HTR-8/SVneo (cell line): Measurements from ENCODE around the gene ADAT3.

Experiments used
- DNase-seq: peaks from one replicate; pipeline ENCODE4 v3.0.0; 2011; ENCODE audit warnings: low spot score, mixed read lengths; ENCODE audit not compliant: insufficient read length
- FAIRE-seq: peaks from 2 replicates; lab custom pipeline; 2011; peaks lifted over from hg19 to GRCh38; lab: Jason Lieb, UNC

Gene ADAT3

GRCh38 chr19:1952635-1953034, 47.4 kb downstream of the ADAT3 start:
- no peak for DNase-seq
- FAIRE-seq, result no peak

DNA sequence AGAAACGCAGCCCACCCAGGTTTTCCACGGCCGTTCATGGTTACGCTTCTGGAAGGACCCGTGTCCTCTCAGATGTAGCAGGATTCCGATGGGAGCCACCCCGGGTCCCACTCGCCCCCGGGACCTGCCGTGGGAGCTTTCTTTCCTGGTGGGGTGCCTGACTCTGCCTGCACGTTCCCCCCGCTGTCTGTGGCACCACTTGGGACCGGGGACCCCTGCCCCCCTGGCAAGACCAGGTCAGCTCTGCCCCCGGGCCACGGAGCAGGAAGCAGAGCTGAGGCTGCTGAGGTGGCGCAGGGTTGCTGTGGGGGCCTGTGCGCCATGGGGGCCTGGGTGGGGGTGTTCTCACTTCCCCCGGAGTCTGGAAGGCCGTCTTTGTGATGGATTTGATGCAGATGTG, 47.8 kb downstream of the ADAT3 start:
- DNase-seq (no peak), FAIRE-seq (no peak)

- FAIRE-seq, result no peak
- no peak for DNase-seq
Observed at GRCh38 chr19:1953441-1954094, 48.4 kb downstream of the ADAT3 start.

GRCh38 chr19:1954532-1954933, 49.3 kb downstream of the ADAT3 start:
- FAIRE-seq, result no peak
- no peak for DNase-seq

GRCh38 chr19:1955171-1956121, 50.2 kb downstream of the ADAT3 start:
- FAIRE-seq (no peak), DNase-seq (no peak)

GRCh38 chr19:1956122-1956494, 50.9 kb downstream of the ADAT3 start:
- FAIRE-seq, result no peak

DNA sequence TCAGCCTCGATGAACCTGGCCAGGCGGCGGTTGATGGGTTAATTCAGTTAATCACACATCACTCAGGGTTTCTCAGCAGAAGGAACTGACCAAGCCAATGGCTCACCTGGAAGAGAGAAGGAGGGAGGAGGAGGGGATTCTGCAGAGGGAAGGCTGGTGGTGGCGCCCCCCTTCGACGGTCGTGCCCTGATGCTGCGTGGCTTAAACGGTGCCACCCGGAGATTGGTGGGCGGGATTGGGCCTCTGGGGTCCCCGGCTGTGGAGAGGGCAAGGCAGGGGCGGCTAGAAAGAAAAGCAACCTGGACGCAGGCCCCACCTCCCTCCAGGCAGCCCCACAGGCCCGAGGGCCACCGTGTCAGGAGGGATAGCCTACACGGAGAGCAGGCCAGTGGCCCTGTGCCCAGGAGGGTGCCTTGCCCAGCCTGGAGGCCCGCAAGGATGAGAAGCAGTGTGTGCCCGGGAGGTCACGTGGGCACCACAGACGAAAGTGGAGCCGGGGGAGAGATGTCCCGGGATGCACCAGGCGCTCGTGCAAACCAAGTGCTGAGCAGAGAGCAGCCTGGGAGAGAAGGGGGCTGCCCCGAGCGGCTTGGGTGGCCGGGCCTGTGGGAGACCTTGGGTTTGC, 51.8 kb downstream of the ADAT3 start:
- FAIRE-seq, result no peak
- no peak for DNase-seq

More at GRCh38 chr19:1956122-1956494, 50.9 kb downstream of the ADAT3 start:
- no peak for DNase-seq

DNA sequence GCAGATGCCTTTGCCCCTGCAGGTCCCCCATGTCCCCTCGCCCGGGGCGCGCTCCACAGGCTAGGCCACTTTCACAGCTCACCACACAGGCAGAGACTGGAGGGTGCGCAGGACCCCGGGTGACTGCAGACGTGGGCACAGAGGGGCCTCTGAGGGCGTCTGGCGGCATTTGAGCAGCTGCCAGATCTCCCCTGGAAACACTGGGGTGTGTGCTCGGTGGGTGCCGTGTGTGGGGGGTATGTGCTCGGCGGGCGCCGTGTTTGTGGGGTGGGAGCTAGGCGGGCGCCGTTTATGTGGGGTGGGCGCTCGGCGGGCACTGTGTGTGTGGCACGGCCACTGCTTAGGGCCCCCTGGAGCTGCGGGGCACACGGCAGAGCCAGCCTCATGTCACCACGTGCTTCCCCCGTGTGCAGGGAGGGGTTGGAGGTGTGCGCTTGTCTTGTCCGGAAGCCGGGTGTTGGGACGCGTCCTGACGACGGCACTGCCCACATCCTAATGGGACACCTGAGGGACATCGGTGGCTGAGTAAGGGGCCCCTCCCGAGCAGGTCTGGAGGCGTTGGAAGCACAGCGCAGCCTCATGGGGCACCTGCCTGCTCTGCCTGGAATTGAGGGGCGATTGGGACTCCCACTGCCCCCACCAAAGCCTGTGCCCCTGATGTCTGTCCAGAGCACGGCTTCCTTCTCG, 52.5 kb downstream of the ADAT3 start:
- FAIRE-seq, result no peak
- no peak for DNase-seq

- FAIRE-seq, result no peak
- no peak for DNase-seq
Observed at GRCh38 chr19:1959928-1960589, 54.9 kb downstream of the ADAT3 start.

GRCh38 chr19:1961000-1961883, 56.0 kb downstream of the ADAT3 start:
- no peak for FAIRE-seq
- DNase-seq, result no peak

GRCh38 chr19:1962674-1963073, 57.5 kb downstream of the ADAT3 start:
- no peak for FAIRE-seq

More at GRCh38 chr19:1962674-1963073, 57.5 kb downstream of the ADAT3 start:
- DNase-seq, result no peak
